OCI-LY3 (cell line): Measurements from ENCODE around the gene PSMA7.
"Not testable (repeated sequence)": the region's sequence is repeated elsewhere in the genome, so short reads cannot be mapped to it uniquely, and the experiment has no call there.

ENCODE experiments used
- H2AFZ ChIP-seq: fragments of 200-600, 300-600 bp; shearing (Covaris generic); 2 replicates; pipeline ENCODE4 v1.6.0; 2014; ENCODE audit warnings: antibody characterized with exemption, low read depth, low read length
- H3K27ac ChIP-seq: fragments of 200-600, 300-600 bp; sonication (generic); 2 replicates; pipeline ENCODE4 v1.5.1; 2014; ENCODE audit warnings: mild to moderate bottlenecking, low read length, moderate library complexity, mixed read lengths
- H3K27me3 ChIP-seq: fragments of 200-600, 300-600 bp; sonication (generic); 2 replicates; pipeline ENCODE4 v1.6.1; 2014; ENCODE audit warnings: low read depth, low read length, mixed read lengths
- H3K36me3 ChIP-seq: fragments of 200-600, 300-600 bp; sonication (generic); replicated peaks from 2 replicates; pipeline ENCODE3; 2014; ENCODE audit warnings: low read depth, low read length, mixed read lengths
- H3K4me1 ChIP-seq: fragments of 300-600, 200-600 bp; sonication (generic); 2 replicates; pipeline ENCODE4 v1.6.1; 2014; ENCODE audit warnings: low read length, mixed read lengths
- H3K4me2 ChIP-seq: fragments of 200-600, 300-600 bp; sonication (generic); 2 replicates; pipeline ENCODE4 v1.6.1; 2014; ENCODE audit warnings: low read length, mixed read lengths
- H3K4me3 ChIP-seq: fragments of 300-600, 200-600 bp; sonication (generic); 2 replicates; pipeline ENCODE4 v1.5.1; 2014; ENCODE audit warnings: antibody characterized with exemption, mild to moderate bottlenecking, low read length, moderate library complexity
- H3K79me2 ChIP-seq: fragments of 300-600, 200-600 bp; shearing (Covaris generic); 2 replicates; pipeline ENCODE4 v1.6.1; 2014; ENCODE audit warnings: mild to moderate bottlenecking, low read length, mixed read lengths
- H3K9ac ChIP-seq: fragments of 300-600, 200-600 bp; shearing (Covaris generic); 2 replicates; pipeline ENCODE4 v1.6.0; 2014; ENCODE audit warnings: mild to moderate bottlenecking, low read length, moderate library complexity
- H3K9me3 ChIP-seq: fragments of 200-600, 300-600 bp; shearing (Covaris generic); 2 replicates; pipeline ENCODE4 v1.6.1; 2014; ENCODE audit warnings: low read length, mixed read lengths; ENCODE audit not compliant: insufficient read depth
- H4K20me1 ChIP-seq: fragments of 200-600, 300-600 bp; sonication (generic); 2 replicates; pipeline ENCODE4 v1.6.1; 2016; ENCODE audit warnings: low read length, mixed read lengths; ENCODE audit not compliant: insufficient read depth
- CTCF ChIP-seq: fragments of 200-600, 300-600 bp; sonication (generic); IDR thresholded peaks from 2 replicates; pipeline ENCODE4 v1.5.1; 2014; ENCODE audit warnings: antibody characterized with exemption, low read length, low read depth
- EZH2phosphoT487 ChIP-seq: fragments of 200-600 bp; shearing (Covaris generic); IDR thresholded peaks from 2 replicates; pipeline ENCODE4 v1.6.1; 2018; ENCODE audit warnings: antibody characterized with exemption, mixed run types, low read depth

Gene PSMA7

DNA sequence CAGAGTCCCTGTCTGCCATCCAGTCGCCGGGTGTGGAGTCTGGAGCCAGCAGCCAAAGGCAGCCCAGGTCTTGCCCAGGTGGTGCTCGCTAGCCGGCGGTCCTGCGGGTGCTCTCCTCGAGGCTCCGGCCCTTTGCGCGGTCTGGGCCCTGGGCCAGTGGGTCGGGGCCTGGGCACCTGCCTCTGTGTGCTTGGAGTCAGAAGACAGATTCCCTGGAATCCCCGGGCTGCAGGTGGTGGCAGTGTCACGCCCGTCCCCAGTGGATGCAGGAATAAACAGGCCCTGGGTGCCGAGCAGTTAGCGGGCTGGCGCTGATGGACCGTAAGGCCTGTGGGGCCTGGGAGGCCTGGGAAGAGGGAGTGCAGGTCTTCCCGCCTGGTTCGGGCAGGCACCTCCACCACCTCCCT is 5.7 kb upstream of the PSMA7 start:
- H3K27ac ChIP-seq = no peak overlapping the region
- no peak overlapping the region for H3K4me3 ChIP-seq
- peaks cover 57% of the 10 kb centered on the region for H4K20me1 ChIP-seq
- no peak overlapping the region for H3K9ac ChIP-seq
- H3K36me3 ChIP-seq = peaks cover 25% of the 10 kb centered on the region
- H3K9me3 ChIP-seq = no peaks in the 10 kb centered on the region
- no peaks in the 10 kb centered on the region for H3K27me3 ChIP-seq
- peaks cover 91% of the 10 kb centered on the region for H3K79me2 ChIP-seq
- H3K4me2 ChIP-seq = no peak overlapping the region
- peaks cover 7% of the 10 kb centered on the region for H3K4me1 ChIP-seq
- H2AFZ ChIP-seq = no peak overlapping the region
- TF ChIP-seq CTCF (no peak), EZH2phosphoT487 (no peak)

DNA sequence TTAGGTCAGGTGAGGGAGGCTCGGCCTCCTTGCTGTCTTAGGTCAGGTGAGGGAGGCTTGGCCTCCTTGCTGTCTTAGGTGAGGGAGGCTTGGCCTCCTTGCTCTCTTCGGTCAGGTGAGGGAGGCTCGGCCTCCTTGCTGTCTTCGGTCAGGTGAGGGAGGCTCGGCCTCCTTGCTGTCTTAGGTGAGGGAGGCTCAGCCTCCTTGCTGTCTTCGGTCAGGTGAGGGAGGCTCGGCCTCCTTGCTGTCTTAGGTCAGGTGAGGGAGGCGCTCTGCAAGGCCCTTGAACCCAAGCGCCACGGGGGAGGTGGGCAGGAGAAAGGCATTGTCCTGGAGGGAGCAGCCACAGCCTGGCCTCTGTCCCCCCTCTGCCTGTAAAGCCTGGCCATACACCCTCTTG is 5.2 kb upstream of the PSMA7 start:
- H3K4me2 ChIP-seq, H3K9ac ChIP-seq, H3K4me1 ChIP-seq, H3K27me3 ChIP-seq, H2AFZ ChIP-seq, H3K9me3 ChIP-seq, H3K4me3 ChIP-seq, H3K27ac ChIP-seq: not testable (repeated sequence)
- Histone ChIP-seq H3K79me2 (peaks cover 90% of the 10 kb centered on the region), H4K20me1 (peaks cover 55% of the 10 kb centered on the region), H3K36me3 (peaks cover 20% of the 10 kb centered on the region)

DNA sequence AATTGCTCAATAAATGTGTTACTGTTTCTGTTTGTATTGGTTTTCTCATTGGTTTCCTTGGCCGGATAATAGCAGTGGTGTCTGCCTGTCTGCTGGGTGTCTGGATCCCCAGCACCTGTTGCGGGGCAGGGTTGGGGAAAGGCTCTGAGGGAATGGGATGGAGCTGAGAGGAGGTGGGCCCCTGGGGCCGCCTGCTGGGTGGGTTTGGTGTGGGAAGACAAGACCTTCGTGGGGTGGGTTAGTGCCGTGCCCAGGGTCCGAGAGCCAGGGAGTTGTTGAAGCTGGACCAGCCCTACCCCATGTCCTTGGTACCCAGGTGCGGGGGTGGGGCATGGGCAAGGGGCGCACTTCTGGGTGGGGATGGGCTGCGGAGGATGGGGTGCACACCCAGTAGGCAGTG is 4.3 kb upstream of the PSMA7 start:
- peaks cover 11% of the 10 kb centered on the region for H3K36me3 ChIP-seq
- H3K4me2 ChIP-seq = no peak overlapping the region
- H3K4me1 ChIP-seq = peaks cover 7% of the 10 kb centered on the region
- no peaks in the 10 kb centered on the region for H3K27me3 ChIP-seq
- no peaks in the 10 kb centered on the region for H3K9me3 ChIP-seq
- no peak overlapping the region for H3K27ac ChIP-seq
- no peak overlapping the region for H2AFZ ChIP-seq
- TF ChIP-seq CTCF (no peak), EZH2phosphoT487 (no peak)
- H3K79me2 ChIP-seq = peaks cover 93% of the 10 kb centered on the region
- H3K9ac ChIP-seq = no peak overlapping the region
- peaks cover 55% of the 10 kb centered on the region for H4K20me1 ChIP-seq
- H3K4me3 ChIP-seq = no peak overlapping the region

DNA sequence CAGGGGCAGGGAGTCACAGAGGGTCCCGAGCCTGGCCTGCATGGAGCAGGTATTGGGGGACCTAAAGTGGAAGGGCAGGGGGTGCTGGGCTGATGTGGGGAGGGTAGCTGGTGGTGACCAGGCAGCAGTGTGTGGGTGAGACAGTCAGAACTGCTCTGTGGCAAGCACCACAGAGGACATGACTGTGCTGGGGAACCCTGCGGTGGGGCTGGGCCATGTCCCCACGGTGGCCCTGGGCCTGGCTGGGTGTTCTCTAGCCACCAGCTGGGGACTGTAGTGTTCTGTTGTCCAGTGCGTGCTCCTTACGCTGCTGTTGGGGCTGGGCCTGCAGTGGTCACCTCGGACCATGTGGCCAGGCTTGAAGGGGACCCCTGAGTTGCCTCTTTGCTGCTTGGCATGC is 3.9 kb upstream of the PSMA7 start:
- Histone ChIP-seq H3K36me3 (peaks cover 7% of the 10 kb centered on the region), H3K9ac (no peak overlapping the region), H3K79me2 (peaks cover 94% of the 10 kb centered on the region), H3K4me1 (peaks cover 7% of the 10 kb centered on the region), H3K9me3 (no peaks in the 10 kb centered on the region), H2AFZ (no peak overlapping the region), H3K27ac (no peak overlapping the region), H3K4me2 (no peak overlapping the region), H3K27me3 (no peaks in the 10 kb centered on the region), H3K4me3 (no peak overlapping the region), H4K20me1 (peaks cover 58% of the 10 kb centered on the region)
- TF ChIP-seq CTCF (no peak), EZH2phosphoT487 (no peak)
